Measurements from ENCODE around the gene TANK.
A peak's percentile ranks its signal among the peaks of the same experiment; 100 is the strongest.
"Not testable (repeated sequence)": the region's sequence is repeated elsewhere in the genome, so short reads cannot be mapped to it uniquely, and the experiment has no call there.

The TANK gene

GRCh38 chr2:161233858-161234431 lies 73.7 kb downstream of the TANK start:
- DNase-seq: no peak

DNA sequence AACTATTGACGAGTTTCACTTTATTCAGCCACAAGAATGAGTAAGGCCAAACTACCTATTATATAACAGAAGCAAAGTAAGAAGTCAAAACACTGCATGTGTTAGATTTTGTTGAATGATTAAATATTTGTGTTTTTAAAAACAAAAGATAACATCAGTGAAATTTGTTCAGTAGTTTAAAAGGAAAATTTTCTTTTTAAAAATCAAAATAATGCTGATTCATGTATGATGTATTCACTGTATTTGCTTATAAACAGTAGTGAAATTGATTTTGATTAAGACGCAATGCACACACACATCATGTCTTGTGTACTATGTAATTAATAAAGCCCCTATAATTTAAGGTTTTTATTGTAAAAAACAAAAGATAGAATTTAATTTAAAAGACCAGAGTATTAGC lies 74.4 kb downstream of the TANK start:
- DNase-seq: no peak

GRCh38 chr2:161237392-161238264 lies 77.4 kb downstream of the TANK start:
- DNase-seq: peak; percentile 34

DNA sequence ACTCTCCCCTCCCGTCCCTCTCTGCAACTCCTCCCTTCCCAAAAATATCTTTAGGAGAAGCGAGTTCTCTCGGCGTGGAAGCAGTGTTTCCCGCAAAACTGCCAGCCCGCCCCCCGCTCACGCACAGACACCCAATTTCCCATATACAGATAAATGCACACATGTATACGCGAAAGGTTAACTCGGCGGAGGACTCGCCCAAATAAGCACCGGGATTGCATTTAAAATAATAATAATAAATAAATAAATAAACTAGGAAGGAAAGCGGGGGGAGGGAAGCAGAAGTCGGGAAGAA lies 78.0 kb downstream of the TANK start:
- no peak for DNase-seq

GRCh38 chr2:161238560-161239325 lies 78.5 kb downstream of the TANK start:
- DNase-seq: peak; percentile 47

DNA sequence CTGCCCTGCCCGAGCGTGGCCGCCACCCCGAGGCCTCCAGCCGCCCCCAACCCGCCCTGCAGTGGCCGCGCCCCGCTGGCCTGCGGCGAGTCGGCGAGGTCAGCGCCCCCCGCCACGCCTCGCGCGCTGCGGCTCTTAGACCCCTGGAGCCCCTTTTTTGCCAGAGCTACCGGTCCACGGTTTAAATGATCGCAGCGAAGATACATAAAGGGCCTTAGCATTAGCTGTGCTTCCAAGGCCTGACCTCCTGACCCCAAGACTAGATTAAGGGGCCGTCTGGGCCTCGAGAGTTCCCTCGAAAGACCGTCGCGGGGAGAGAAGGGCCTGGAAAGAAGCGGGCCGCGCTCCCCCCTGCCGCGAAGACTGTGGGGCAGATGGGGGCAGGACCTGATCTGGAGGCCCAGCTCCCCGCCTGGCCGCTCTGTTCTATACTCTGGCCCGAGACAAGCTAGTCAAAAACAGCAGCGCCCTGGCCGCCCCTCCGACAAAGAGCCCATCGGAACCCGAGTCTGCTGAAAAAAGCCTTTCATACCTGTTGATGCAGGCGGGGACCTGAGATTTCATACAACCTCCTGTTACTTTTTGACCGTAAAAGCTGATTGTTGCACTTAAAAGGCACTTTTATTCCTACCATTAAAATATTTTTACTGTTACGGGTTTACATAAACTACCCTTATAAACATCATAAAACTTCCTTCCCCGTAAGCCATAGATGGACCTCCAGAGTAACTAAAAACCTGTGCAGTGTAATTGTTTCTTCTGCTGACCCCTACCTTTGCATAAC lies 79.3 kb downstream of the TANK start:
- no peak for DNase-seq

DNA sequence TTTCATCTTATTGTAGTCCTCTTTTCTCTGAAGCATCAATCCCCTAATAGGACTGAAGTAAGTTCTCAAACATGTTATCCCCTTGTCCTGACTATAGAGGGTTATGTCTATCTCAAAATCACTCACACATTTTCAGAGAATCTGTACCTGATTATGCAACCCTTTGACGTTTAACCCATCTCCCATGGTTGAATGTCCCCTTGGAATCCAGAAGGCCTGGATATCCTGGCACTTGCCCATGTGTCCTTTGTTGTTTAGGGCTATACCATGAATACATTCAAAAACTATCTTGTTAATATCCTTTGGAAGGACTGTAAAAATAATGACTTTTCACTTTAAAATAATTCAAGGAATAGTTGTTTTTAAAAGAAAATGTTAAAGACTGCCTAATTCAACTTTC lies 81.7 kb downstream of the TANK start:
- no peak for DNase-seq

GRCh38 chr2:161243312-161243711 lies 83.1 kb downstream of the TANK start:
- DNase-seq: no peak

GRCh38 chr2:161243905-161244304 lies 83.7 kb downstream of the TANK start:
- DNase-seq: no peak

DNA sequence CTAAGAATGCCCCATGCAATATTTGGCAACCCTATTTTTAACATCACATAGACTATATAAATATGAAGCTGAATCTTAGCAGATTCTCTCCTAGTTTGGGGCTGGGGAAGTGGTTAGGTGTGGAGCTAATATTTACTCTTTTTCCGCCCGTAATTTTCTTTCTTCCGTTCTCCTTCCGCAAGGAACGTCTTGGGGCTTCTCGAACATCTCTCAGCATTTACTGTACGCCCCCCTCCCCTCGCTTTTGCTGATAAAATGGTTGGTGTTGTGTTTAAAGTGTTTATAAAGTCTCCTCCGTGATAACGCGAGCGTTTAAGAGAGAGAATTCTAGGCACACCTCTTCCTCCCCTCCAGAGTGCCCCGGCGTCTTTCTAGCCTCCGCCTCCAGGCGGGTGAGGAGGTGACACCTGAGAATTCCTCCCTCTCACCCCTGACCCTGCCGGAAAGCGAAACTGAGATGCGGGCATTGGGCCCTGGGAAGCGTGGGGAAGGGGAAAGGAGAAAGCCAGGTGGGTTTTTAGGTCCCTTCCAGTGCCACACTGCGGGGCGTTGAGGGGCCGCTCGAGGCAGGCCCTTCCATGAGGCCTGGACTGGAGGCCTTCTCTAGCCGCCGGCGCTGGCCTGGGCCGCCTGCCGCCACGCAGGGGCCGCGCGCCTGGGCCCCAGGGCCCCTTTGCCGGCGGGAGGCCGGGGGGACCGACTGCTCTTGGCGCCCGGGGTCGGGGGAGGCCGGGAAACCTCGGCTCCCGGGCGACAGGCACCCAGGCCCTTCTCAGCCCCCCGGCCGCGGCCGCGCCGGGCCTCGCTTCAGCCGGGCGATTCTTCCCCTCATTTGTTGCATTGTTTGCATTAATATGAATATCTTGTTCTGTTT lies 84.4 kb downstream of the TANK start:
- DNase-seq: not testable (repeated sequence)

DNA sequence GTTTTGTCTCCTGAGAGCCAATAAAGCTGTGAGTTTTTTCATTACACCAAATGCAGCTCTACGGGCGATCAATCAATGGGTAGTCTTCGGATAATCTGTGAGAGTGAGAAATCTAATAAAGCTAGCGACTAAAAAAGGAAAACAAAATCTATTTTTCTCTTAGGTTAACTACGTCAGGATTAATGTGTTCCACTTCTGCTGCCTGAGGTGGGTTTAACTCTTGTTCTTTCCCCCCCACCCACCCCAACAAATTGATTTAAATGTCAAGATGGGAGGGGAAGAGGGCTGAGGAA lies 85.0 kb downstream of the TANK start:
- DNase-seq: no peak

GRCh38 chr2:161245671-161246070 lies 85.4 kb downstream of the TANK start:
- no peak for DNase-seq

- no peak for DNase-seq
Measured at GRCh38 chr2:161246281-161246680, 86.1 kb downstream of the TANK start.

DNA sequence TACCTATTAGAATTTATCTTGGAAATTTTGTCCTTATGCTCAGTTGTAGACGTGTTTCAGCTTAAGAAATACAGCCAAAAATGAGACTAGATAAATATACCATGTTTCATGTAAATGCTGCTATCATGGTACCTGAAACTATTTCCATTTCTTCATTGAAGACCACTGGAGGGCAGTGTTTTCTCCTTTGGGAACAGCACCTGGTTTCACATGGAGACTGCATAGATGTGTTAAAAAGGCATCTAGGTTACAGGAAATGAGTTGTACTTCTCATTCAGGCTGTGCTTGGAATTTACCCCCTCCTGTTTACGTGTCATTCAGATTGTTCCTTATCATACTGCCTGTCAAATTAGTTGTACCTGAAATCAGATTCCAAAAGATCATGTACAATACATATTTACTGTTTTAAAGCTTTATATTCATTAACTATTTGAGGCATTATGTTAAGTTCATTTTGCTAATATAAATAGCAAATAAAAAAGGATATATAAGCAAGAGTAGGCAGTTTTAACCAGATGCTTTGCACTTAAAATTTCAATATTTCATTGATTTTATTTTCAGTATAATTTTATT lies 90.7 kb downstream of the TANK start:
- peak; percentile 51 for DNase-seq

DNA sequence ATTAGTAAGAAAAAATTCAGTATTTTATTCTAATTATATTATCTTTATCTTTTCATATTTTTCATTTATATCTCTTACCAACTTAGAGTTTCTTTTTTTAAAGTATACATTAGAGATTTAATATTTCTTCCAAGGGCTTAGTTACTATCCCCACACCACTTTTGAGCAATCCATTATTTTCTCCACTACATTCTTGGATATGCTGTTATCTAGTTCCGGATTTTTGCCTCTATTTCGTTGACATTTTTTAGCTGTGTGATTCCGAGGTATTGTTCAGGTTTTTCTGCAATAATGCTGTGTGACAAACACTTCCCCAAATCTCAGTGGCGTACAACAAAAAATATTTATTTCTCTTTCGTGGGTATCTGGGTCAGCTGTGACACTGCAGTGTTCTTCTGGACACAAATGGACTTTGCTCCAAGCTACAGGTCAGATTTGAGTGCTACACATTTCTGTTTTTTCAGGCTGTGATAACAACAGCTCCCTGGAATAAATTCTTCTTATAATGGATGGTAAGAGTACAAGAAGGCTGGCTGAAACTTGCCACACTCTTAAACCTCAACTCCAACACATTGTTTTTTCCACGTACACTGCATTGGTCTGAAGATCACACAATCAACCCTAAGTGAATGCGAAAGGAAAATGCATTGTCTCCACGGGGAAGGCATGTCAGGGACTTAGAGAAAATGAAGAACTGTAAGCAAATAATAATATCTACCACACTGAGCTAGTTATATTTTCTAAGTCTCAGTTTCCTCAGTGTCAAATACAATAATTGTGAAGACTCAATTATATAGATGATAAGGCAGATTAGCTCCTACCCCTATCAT lies 97.1 kb downstream of the TANK start:
- DNase-seq: no peak

DNA sequence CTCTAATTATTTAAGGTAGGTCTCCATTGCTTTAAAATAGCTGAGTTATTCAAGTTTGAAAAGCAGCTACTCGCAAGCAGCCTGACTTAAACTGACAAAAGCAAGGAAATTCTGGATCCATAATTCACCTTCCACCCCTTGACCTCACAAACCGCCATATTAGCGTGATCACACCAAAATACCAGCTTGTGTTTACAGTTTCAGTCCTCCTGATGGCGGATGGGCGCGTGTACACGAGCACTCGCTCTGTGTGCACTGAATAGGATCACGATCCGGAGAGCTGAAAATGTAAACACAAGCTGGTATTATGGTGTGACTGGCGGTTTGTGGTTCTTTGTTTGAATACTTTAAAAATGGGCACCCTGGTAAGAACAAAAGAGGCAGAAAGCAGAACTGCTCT lies 105.6 kb downstream of the TANK start:
- DNase-seq: no peak

GRCh38 chr2:161269111-161269510 lies 108.9 kb downstream of the TANK start:
- no peak for DNase-seq

GRCh38 chr2:161273038-161273760 lies 113.0 kb downstream of the TANK start:
- peak; percentile 18 for DNase-seq

- not testable (repeated sequence) for DNase-seq
Measured at GRCh38 chr2:161278564-161279229, 118.5 kb downstream of the TANK start.

Measured in HCEC 1CT (cell line).